Left lung (tissue), 10 donors: ENCODE data around the gene SPIN1. TPM values are rescaled to one million over a fixed set of nuclear protein-coding genes. Genes with fewer than 3 reads are reported as not detected.

Experiments
- ATAC-seq: fragments of 200-7000 bp; cut with Tn5 transposase; one replicate; pipeline ENCODE4 v1.9.1; 2020; ENCODE audit warnings: moderate library complexity
- DNase-seq, 4 donors: peaks; one replicate each; pipeline ENCODE4 v3.0.0-alpha.2; 2013 to 2020
- H3K27ac ChIP-seq, 2 donors: fragments of 200-600 bp; sonication (generic) in 1 of 2; one replicate each; pipeline versions ENCODE4 v1.5.0 to v1.8.0; 2020 to 2021
- H3K27me3 ChIP-seq, 2 donors: fragments of 200-600 bp; sonication (generic) in 1 of 2; one replicate each; pipeline versions ENCODE4 v1.5.0 to v1.8.0; 2020 to 2021
- H3K36me3 ChIP-seq, 2 donors: fragments of 200-600 bp; sonication (generic) in 1 of 2; one replicate each; pipeline versions ENCODE4 v1.5.0 to v1.8.0; 2020 to 2021
- H3K4me1 ChIP-seq, 2 donors: fragments of 200-600 bp; one replicate each; pipeline ENCODE4 v1.8.0; 2021
- H3K4me3 ChIP-seq, 2 donors: fragments of 200-600 bp; sonication (generic) in 1 of 2; one replicate each; pipeline versions ENCODE4 v1.5.0 to v1.8.0; 2020 to 2021; ENCODE audit warnings: mild to moderate bottlenecking in 1 of 2
- H3K9me3 ChIP-seq, 2 donors: fragments of 200-600 bp; sonication (generic) in 1 of 2; one replicate each; pipeline versions ENCODE4 v1.5.0 to v1.8.0; 2020 to 2021
- CTCF ChIP-seq, 2 donors: fragments of 200-600 bp; sonication (generic) in 1 of 2; IDR thresholded peaks; one replicate each; pipeline versions ENCODE4 v1.5.0 to v1.8.0; 2021; ENCODE audit warnings: antibody characterized with exemption in 2 of 2
- intact Hi-C, 2 donors: fragments of 100-400 bp; cut with DNase I; formaldehyde crosslinking; loops; one replicate each; pipeline versions ENCODE4 v1.11.2 to v1.14.2; 2022
- polyA plus RNA-seq, 6 donors: library from polyadenylated mRNA; unstranded; fragments of 120-200 nt; gene quantifications; one replicate each; pipeline ENCODE4 v1.2.1, GENCODE V29; 2013; ENCODE audit not compliant: insufficient read length in 6 of 6
- total RNA-seq, 2 donors: library from RNA; stranded (reverse); fragmentation: NEBNext Ultra II Directional; extraction: Animal tissue kit (Norgen Biotek cat#: 25700); gene quantifications; one replicate each; pipeline ENCODE4 v1.2.1, GENCODE V29; 2021
- donor health status: DM: no; HTN: yes; CAD: no.
- donor health status: DM: no; HTN: no; CAD: no.

Gene SPIN1
- total and polyA plus RNA-seq, 8 donors, result 56.1 to 171 (median 152) TPM

DNA sequence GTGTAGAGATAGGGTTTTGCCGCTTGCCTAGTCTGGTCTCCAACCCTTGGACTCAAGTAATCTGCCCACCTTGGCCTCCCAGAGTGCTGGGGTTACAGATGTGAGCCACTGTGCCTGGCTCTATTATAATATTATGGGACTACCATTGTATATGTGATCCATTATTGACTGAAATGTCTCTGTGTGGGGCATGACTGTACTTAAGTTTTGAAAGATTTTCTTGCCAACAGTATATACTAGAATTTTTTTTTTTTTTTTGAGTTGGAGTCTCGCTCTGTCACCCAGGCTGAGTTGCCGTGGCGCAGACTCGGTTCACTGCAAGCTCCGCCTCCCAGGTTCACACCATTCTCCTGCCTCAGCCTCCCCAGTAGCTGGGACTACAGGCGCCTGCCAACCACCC is 17.8 kb downstream of the SPIN1 start:
- Histone ChIP-seq H3K4me3 (no peak overlapping the region), H3K4me1 (no peaks in the 10 kb centered on the region), H3K36me3 (no peaks in the 10 kb centered on the region), H3K9me3 (no peaks in the 10 kb centered on the region), H3K27me3 (no peaks in the 10 kb centered on the region), H3K27ac (no peak overlapping the region)
- ATAC-seq (no peak), DNase-seq (no peak)
- no peak for TF ChIP-seq CTCF (IDR thresholded peaks at IDR 0.05)
- intact Hi-C loops, result no loop called here

- Histone ChIP-seq H3K4me3 (no peak overlapping the region), H3K27ac (no peak overlapping the region), H3K36me3 (no peaks in the 10 kb centered on the region), H3K9me3 (peaks cover 0 to 24% of the 10 kb centered on the region in 2 donors), H3K4me1 (no peaks in the 10 kb centered on the region), H3K27me3 (no peaks in the 10 kb centered on the region)
- no peak for DNase-seq
- TF ChIP-seq CTCF (IDR thresholded peaks at IDR 0.05), result no peak
- no peak for ATAC-seq
- intact Hi-C loops, result no loop called here
These were observed 23.2 kb downstream of the SPIN1 start for GRCh38 chr9:88411471-88411870.

GRCh38 chr9:88414298-88414697 is 26.1 kb downstream of the SPIN1 start:
- Histone ChIP-seq H3K4me1 (no peaks in the 10 kb centered on the region), H3K27me3 (no peaks in the 10 kb centered on the region), H3K27ac (no peak overlapping the region), H3K36me3 (peaks cover 0 to 8% of the 10 kb centered on the region in 2 donors), H3K4me3 (no peak overlapping the region), H3K9me3 (peaks cover 0 to 40% of the 10 kb centered on the region in 2 donors)
- intact Hi-C loops, result no loop called here
- ATAC-seq (no peak), DNase-seq (no peak)
- TF ChIP-seq CTCF (IDR thresholded peaks at IDR 0.05), result no peak

DNA sequence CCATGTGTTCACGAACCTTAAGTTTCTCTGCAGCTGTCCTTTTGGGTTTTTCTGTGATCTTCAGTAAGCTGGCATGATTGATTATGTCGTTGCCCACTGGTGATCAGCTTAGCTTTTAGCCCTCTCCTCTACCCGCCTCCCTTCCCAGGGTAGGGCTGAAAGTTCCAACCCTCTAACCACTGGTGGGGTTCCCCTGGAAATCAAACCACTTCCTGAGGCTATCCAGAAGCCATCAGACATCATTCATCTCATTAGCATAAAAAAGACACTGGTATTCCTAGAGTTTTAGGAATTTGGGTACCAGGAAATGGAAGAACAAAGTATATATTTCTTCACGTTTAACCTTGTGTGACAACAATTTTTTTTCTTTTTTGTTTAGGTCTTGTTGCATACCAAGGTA is 29.8 kb downstream of the SPIN1 start:
- DNase-seq (no peak), ATAC-seq (no peak)
- H3K9me3 ChIP-seq, result peaks cover 0 to 51% of the 10 kb centered on the region in 2 donors
- no peaks in the 10 kb centered on the region for H3K4me1 ChIP-seq
- intact Hi-C loops, result no loop called here
- no peak for TF ChIP-seq CTCF (IDR thresholded peaks at IDR 0.05)
- peaks cover 7 to 21% of the 10 kb centered on the region in 2 donors for H3K36me3 ChIP-seq
- H3K27ac ChIP-seq, result no peak overlapping the region
- H3K27me3 ChIP-seq, result no peaks in the 10 kb centered on the region
- no peak overlapping the region for H3K4me3 ChIP-seq

DNA sequence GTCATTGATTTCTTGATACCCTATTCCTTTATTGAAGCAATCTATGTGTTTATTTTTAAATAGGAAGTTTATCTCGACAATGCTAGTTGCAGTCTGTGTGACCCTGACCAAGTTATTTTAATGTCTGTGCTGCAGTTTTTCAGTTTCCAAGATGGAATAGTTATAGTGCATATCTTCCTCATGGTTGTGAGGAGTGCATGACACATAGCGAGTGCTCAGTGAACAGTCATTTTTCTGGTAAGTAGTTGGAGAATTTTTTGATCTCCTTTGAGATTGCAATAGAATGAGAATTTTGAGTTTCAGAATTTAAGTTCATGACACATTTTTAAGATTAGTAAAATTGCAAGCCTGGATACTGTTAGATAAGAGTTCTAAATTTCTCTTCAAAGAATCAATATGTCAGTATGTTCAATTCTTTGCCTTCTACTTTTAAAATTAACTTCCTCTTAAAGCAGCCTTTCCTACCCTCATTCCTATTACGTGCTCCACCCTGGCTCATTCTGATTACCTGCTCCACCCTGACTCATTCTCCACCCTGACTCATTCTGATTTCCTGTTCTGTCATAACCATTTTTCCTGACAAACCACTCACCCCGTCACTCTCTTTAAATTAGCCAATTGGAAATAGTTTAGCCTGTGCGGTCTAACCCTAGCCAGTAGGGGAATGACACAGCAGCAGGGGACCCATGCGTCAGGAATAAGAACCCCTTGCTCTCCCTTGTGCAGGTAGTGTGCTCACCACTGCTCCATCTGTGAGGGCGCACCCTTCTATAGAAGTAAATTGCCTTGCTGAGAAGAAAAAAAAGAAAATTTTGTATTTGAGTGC is 30.7 kb downstream of the SPIN1 start:
- intact Hi-C loops, result no loop called here

More for the DNA sequence above, 30.7 kb downstream of the SPIN1 start:
- no peaks in the 10 kb centered on the region for H3K4me1 ChIP-seq
- peaks cover 0 to 42% of the 10 kb centered on the region in 2 donors for H3K9me3 ChIP-seq
- no peak for ATAC-seq
- TF ChIP-seq CTCF (IDR thresholded peaks at IDR 0.05), result no peak
- H3K27ac ChIP-seq, result no peak overlapping the region
- H3K36me3 ChIP-seq, result peaks cover 7 to 21% of the 10 kb centered on the region in 2 donors
- no peaks in the 10 kb centered on the region for H3K27me3 ChIP-seq
- H3K4me3 ChIP-seq, result no peak overlapping the region
- no peak for DNase-seq
